ENCODE results near the gene HOXA3. TPM values are rescaled to one million over a fixed set of nuclear protein-coding genes. Genes with fewer than 3 reads are reported as not detected.

The HOXA3 gene
- total RNA-seq, 1 experiment from 2014 or later, result 30.2 TPM

- intact Hi-C loops (cut with micrococcal nuclease; ENCODE audit: unreplicated experiment), result no loop called here
- no peak for TF ChIP-seq POLR2AphosphoS5 (IDR thresholded peaks at IDR 0.05; ENCODE audit: low read depth, low read length)
- no peak for TF ChIP-seq REST (IDR thresholded peaks at IDR 0.05; ENCODE audit: insufficient read depth in 1 of 2, low read depth in 2 of 2, low read length in 1 of 2)
- TF ChIP-seq CTCF (IDR thresholded peaks at IDR 0.05), result no peak
- TF ChIP-seq TCF7L2 (IDR thresholded peaks at IDR 0.05; ENCODE audit: low read depth, low read length), result no peak
- TF ChIP-seq SIN3A (IDR thresholded peaks at IDR 0.05; ENCODE audit: borderline replicate concordance, insufficient read depth, low read depth, low read length), result no peak
- BruUV-seq (replicated peaks), result no TSS peak
- Histone ChIP-seq H3K27me3 (ENCODE audit: control insufficient read depth, insufficient read depth, low read length) (no peaks in the 10 kb centered on the region), H3K4me3 (ENCODE audit: low read depth in 2 of 2, low read length in 2 of 2) (no peak overlapping the region), H3K27ac (ENCODE audit: low read length) (no peak overlapping the region), H3K9me3 (ENCODE audit: control insufficient read depth, insufficient read depth, low read depth, low read length) (no peaks in the 10 kb centered on the region), H3K36me3 (ENCODE audit: control insufficient read depth, insufficient read depth, low read length) (no peaks in the 10 kb centered on the region; the same call in 1 of the 2 replicates), H3K4me1 (ENCODE audit: control insufficient read depth, insufficient read depth, low read length) (peaks cover 18% of the 10 kb centered on the region)
- ChIA-PET POLR2A (no interaction called here), CTCF (interaction anchor here (0.6 kb wide), 1 partner anchor 33 kb away, joined by 3 read pairs; no protein-coding TSS in a partner anchor)
- in situ Hi-C loops (cut with HindIII; ENCODE audit: low pct_unique_long_range_greater_than_20kb, low sequenced_read_pairs), result no loop called here
- ATAC-seq (no peak), DNase-seq (ENCODE audit: low read depth, low spot score) (no peak)
These were observed 1.1 kb upstream of the HOXA3 start for GRCh38 chr7:27153526-27153925.

DNA sequence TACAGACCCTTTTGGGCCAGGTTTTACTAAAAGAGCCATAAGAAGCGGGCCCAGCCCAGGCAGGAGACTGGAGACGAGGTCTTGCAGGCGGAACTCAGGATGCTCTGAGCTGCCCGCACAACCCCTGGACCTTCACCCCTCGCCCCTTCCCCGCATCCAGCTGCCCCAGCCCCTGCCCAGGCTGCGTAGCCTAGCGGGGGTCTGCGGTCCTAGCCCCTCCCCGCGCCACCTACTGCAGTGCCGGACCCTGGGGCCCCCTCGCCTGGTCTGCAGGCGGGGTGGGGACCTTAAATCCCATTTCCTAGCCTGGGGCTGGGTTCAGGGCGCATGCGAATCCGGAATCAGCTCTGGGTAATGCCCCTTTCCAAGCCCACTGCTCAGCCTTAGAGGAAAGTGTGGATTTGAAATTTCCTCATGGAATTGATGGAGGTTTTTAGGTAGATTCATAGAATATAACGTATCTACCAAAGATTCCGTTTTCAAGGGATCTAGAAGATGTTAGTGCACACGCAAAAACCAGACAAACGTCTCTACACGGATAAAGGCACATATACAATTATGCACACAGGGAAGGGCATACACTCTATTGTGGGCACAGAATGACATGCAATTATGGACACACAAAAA, 546 bp upstream of the HOXA3 start:
- ChIA-PET POLR2A (no interaction called here), CTCF (interaction anchor here (0.6 kb wide), 1 partner anchor 32 kb away, joined by 3 read pairs; no protein-coding TSS in a partner anchor)
- no peaks in the 10 kb centered on the region; the same call in 1 of the 2 replicates for H3K36me3 ChIP-seq (ENCODE audit: control insufficient read depth, insufficient read depth, low read length)
- H3K9me3 ChIP-seq (ENCODE audit: control insufficient read depth, insufficient read depth, low read depth, low read length), result no peaks in the 10 kb centered on the region
- in situ Hi-C loops (cut with HindIII; ENCODE audit: low pct_unique_long_range_greater_than_20kb, low sequenced_read_pairs), result no loop called here
- intact Hi-C loops (cut with micrococcal nuclease; ENCODE audit: unreplicated experiment), result no loop called here
- DNase-seq (ENCODE audit: low read depth, low spot score) (no peak), ATAC-seq (no peak)
- no peak overlapping the region for H3K27ac ChIP-seq (ENCODE audit: low read length)
- no peak overlapping the region for H3K4me3 ChIP-seq (ENCODE audit: low read depth in 2 of 2, low read length in 2 of 2)
- no peaks in the 10 kb centered on the region for H3K27me3 ChIP-seq (ENCODE audit: control insufficient read depth, insufficient read depth, low read length)
- no TSS peak for BruUV-seq (replicated peaks)
- TF ChIP-seq POLR2AphosphoS5 (IDR thresholded peaks at IDR 0.05; ENCODE audit: low read depth, low read length) (no peak), SIN3A (IDR thresholded peaks at IDR 0.05; ENCODE audit: borderline replicate concordance, insufficient read depth, low read depth, low read length) (no peak), REST (IDR thresholded peaks at IDR 0.05; ENCODE audit: insufficient read depth in 1 of 2, low read depth in 2 of 2, low read length in 1 of 2) (no peak), CTCF (IDR thresholded peaks at IDR 0.05) (no peak), TCF7L2 (IDR thresholded peaks at IDR 0.05; ENCODE audit: low read depth, low read length) (no peak)
- H3K4me1 ChIP-seq (ENCODE audit: control insufficient read depth, insufficient read depth, low read length), result peaks cover 20% of the 10 kb centered on the region
